SH-SY5Y (cell line): ENCODE results near the gene ENAH.

ENCODE experiments used
- GATA2 ChIP-seq: IDR thresholded peaks from 2 replicates; pipeline ENCODE4 v1.6.1; 2011; ENCODE audit warnings: mild to moderate bottlenecking, low read depth, low read length
- GATA3 ChIP-seq: IDR thresholded peaks from 2 replicates; pipeline ENCODE4 v1.6.1; 2011; ENCODE audit warnings: low read depth, mild to moderate bottlenecking, low read length, moderate library complexity

- TF ChIP-seq GATA3, result no peak
- TF ChIP-seq GATA2, result no peak
Observed at GRCh38 chr1:225654688-225655508, 2.0 kb upstream of the ENAH start.
